ENCODE results near the gene NPFFR2.
"Not testable (repeated sequence)": the region's sequence is repeated elsewhere in the genome, so short reads cannot be mapped to it uniquely, and the experiment has no call there.

The NPFFR2 gene

DNA sequence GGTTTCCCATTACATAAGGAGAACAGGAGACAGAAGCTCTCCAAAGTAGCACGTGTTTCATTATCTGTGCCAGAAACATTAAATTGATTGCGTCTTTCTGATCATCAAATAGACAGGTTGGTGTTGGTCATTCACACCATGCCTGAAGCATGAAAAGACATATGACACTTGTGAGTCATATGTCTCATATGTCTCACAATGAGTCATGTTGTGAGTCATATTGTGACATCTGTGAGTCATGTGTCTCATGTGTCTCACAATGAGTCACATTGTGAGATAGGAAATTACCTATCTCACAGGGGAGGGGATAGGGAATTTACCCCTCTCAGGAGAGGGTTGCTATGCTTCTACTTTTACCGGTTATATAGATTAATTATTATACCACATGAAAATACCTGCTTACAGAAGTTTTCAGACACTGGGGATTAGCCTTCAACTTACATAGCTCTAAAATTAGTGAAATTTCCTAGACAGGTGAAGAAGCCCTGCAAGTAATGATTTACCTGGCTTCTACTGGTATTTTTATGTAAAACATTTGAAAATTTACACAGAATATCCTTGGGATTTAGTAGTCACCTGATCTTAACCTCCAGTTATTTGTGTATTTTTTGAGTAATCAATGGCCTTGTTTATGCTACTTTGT is 80.8 kb downstream of the NPFFR2 start:
- DNase-seq = no peak

DNA sequence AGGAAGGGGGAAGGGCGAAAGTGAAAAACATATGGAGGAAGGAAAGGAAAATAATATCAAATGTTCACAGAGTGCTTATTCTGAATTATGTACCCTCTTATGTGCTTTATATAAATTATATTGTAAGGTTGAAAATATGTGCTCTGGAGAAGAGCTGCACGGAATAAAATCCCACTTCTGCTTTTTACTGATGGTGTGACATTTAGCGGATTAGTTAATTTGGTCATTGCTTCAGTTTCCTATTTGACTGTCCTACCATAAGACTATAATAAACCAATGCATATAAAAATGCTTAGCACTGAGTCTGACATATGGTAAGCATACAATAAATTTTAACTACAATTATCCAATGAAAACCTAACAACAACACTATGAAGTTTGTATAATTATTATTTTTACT is 86.2 kb downstream of the NPFFR2 start:
- DNase-seq = no peak

DNA sequence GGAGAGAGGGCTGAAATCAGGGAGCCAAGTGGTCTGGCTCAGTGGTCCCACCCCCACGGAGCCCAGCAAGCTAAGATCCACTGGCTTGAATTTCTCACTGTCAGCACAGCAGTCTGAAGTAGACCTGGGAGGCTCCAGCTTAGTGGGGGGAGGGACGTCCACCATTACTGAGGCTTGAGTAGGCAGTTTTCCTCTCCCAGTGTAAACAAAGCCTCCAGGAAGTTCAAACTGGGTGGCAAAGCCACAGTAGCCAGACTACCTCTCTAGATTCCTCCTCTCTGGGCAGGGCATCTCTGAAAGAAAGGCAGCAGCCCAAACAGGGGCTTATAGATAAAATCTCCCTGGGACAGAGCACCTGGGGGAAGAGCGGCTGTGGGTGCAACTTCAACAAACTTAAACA is 88.1 kb downstream of the NPFFR2 start:
- no peak for DNase-seq

DNA sequence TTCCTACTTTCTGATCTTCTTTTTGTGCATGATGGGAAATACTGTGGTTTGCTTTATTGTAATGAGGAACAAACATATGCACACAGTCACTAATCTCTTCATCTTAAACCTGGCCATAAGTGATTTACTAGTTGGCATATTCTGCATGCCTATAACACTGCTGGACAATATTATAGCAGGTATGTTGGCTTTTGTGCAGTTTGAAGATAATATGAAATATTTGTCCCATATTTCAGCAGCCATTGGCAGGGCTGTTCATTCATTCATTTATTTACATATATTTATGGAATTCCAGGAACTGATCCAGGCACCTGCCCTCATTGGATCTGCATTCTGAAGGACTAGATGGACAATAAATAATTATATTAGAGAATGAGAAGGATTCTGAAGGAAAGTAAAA is 96.9 kb downstream of the NPFFR2 start:
- no peak for DNase-seq

DNA sequence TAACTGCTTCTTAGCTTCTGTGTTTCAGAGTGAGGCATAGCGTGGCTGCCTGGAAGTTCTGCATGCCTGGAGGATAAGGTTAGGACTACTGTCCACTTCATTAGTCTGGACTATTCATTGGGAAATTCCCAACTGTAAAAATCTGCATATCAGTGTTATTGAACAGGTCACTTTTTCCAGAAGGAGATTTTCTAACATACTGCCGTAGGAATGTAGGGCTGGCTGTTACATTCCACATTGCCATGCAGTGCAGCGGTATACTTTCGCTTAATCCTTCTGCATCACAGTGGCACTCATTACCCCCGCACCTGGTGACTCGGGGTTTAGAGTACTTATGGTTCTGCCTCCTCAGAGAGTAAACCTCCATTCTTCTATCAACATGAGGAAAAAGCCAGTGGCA is 104.6 kb downstream of the NPFFR2 start:
- DNase-seq = no peak

DNA sequence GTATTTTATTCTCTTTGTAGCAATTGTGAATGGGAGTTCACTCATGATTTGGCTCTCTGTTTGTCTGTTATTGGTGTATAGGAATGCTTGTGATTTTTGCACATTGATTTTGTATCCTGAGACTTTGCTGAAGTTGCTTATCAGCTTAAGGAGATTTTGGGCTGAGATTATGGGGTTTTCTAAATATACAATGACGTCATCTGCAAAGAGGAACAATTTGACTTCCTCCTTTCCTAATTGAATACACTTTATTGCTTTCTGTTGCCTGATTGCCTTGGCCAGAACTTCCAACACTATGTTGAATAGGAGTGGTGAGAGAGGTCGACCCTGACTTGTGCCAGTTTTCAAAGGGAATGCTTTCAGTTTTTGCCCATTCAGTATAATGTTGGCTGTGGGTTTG is 108.2 kb downstream of the NPFFR2 start:
- not testable (repeated sequence) for DNase-seq

DNA sequence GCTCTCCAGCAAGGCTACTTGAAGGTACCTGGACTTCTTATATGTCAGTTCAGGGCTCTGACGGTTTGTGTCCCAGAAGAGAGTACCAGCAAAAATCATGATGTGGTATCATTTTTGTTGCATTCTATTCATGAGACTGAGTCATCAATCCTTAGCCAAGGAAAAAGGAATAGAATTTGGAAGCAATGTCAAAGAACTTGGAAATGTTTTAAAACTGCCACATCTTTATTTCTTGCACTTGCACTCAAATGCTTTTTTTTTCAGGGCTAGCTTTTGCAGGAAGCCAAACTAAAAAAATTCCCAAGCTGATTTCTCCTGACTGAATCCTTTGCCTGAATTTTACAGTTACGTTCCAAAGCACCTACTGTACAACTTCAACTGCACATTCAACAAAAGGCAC is 112.4 kb downstream of the NPFFR2 start:
- DNase-seq = no peak

DNA sequence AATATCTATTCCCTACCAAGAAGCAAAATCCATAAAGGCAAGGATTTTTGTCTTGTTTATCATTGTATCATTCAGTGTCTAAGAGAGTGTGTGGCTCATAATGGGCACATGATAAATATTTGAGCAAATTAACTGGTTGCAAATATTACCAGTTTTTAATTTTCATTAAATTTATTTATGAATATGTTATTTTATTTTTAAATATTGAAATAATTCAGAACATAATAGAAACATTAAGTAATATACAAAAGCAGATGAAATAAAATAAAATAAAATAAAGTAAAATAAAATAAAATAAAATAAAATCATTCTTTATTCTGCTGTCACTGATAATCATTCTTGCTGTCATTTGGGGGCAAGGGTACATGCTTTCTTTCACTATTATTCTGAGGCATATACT is 120.9 kb downstream of the NPFFR2 start:
- DNase-seq = no peak

DNA sequence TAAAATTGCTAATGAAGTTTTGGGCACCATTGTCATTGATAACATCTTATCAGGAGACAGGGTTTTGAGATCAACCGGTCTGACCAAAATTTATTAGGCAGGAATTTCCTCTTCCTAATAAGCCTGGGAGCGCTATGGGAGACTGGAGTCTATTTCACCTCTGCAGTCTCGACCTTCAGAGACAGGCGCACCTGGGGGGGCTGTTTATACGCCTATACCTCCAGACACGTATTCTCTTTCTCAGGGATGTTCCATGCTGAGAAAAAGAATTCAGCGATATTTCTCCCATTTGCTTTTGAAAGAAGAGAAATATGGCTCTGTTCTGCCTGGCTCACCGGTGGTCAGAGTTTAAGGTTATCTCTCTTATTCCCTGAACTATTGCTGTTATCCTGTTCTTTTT is 121.8 kb downstream of the NPFFR2 start:
- DNase-seq = not testable (repeated sequence)

DNA sequence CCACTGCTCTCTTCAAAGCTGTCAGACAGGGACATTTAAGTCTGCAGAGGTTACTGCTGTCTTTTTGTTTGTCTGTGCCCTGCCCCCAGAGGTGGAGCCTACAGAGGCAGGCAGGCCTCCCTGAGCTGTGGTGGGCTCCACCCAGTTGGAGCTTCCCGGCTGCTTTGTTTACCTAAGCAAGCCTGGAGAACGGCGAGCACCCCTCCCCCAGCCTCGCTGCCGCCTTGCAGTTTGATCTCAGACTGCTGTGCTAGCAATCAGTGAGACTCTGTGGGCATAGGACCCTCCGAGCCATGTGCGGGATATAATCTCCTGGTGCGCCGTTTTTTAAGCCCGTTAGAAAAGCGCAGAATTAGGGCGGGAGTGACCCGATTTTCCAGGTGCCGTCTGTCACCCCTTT is 137.5 kb downstream of the NPFFR2 start:
- not testable (repeated sequence) for DNase-seq

DNA sequence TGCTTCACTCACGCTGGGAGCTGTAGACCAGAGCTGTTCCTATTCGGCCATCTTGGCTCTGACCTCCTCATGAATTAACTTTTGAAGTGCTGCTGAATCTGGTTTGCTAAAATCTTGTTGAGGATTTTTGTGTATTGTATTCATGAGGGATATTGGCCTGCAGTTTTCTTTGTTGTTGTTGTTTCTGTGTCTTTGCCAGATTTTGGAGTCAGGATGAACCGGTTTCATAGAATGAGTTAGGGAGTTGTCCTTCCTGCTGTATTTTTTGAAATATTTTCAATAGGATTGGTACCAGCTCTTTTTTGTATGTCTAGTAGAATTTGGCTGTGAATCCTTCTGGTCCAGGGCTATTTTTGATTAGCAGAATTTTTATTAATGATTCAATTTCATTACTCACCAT is 138.1 kb downstream of the NPFFR2 start:
- no peak for DNase-seq

DNA sequence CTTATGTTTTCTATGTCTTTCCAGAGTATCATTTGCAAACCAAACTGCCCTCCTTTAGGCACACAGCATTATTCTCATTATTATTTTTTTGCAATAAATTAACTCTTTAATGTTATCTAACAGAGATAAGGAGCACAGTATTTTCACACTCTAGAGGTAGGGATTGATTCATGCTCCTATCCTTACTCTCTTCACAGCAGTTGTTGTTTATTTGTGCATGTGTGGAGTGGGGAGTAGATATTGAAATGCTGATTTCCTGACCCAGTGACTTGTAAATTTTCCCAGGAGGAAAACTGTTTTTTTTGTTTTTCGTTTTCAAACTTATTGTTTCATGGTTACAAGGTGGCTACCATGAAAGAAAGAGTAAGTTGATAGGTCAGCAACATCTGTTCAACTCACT is 140.0 kb downstream of the NPFFR2 start:
- DNase-seq = no peak

DNA sequence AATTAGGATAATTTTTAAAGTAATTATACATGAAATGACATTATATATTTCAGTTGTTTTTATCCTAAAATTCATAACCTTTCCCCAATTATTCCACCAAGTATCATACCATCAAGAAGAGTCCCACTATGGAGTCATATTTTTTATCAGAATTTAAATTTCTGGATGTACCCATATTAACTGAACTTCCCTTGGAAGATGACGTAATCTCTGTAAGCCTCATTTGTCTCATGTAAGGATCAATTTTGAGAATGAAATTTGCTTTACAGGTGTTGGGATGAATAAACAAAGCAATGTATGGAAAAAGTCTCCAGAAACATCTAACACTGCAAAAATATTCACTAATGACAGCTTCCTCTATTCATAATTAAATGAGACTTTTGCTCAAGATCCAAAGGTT is 147.5 kb downstream of the NPFFR2 start:
- no peak for DNase-seq

DNA sequence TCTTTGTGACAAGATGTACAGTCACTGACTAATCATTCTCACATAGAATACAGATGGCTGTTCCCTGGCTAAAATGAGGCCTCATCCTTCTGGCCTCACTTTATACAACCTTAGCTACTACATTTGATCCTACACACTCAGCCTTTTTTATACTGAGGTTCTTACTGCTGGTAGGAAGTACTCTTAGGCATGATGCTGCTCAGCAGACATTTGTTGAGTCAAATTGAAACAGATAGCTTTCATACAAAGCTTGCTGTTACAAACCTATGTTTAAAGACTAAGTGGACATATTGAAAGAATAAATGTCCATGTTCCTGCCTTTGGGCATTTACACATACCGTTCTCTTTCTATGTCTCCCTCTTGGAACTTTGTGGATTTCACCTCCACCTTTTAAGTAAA is 154.9 kb downstream of the NPFFR2 start:
- DNase-seq = no peak

DNA sequence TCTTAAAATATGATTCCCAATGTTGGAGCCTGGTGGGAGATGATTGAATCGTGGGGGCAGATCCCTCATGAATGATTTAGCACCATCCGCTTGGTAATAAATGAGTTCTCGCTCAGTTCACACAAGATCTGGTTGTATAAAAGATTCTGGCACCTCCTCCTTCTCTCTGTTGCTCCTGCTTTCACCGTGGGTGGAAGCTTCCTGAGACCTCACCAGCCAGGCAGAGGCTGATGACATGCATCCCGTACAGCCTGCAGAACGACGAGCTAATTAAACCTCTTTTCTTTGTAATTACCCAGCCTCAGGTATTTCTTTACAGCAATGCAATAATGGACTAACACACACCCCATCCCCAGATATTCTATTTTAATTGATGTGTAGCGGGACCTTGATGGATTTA is 162.2 kb downstream of the NPFFR2 start:
- no peak for DNase-seq

DNA sequence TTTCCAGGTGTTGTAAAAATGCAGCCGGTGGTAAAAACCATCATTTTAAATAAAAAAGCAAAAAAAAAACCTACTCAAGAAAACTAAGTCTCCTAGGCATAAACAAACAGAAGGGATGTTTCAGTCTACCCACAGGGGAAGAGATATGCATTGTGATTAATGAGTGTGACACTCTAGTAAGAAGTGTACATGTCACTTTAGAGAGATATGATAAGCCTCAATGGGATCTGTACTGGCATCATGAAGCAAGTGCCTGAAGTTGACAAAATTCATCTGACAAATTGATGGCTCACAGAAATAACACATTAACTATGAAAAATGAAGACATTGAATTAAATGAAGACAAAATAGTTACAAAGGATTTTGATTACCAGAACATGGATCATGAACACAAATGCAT is 162.7 kb downstream of the NPFFR2 start:
- DNase-seq = no peak
